Endothelial cell of umbilical vein (primary cell): ENCODE measurements around the gene PPM1L. TPM values are rescaled to one million over a fixed set of nuclear protein-coding genes. Genes with fewer than 3 reads are reported as not detected.

Experiments used
- BruUV-seq: library from RNA; stranded (reverse); fragments of 400-500 nt; replicated peaks from 2 replicates; lab custom pipeline; 2021; lab: Mats Ljungman, UMichigan
- CTCF ChIA-PET: fragments of 300-600, 350-600 bp; sonication (Branson Sonifier 250); formaldehyde crosslinking; loops from one replicate; lab custom pipeline; 2021; ENCODE audit warnings: antibody characterized with exemption, inconsistent platforms; lab: Charles Lee
- POLR2A ChIA-PET: fragments of 300-600, 350-600 bp; sonication (Branson Sonifier 250); formaldehyde crosslinking; loops from one replicate; lab custom pipeline; 2021; ENCODE audit warnings: antibody characterized with exemption, inconsistent platforms; lab: Charles Lee
- DNase-seq: peaks from one replicate; pipeline ENCODE4 v3.0.0-alpha.2; 2011; ENCODE audit warnings: low read depth, low spot score
- FAIRE-seq: peaks from 2 replicates; lab custom pipeline; 2011; peaks lifted over from hg19 to GRCh38; lab: Jason Lieb, UNC
- H2AFZ ChIP-seq: 2 replicates; pipeline ENCODE4 v1.6.0; 2012; ENCODE audit warnings: low read depth, low read length, control low read depth, inconsistent platforms
- H3K27ac ChIP-seq: 2 replicates; pipeline ENCODE4 v1.5.1; 2011; ENCODE audit warnings: low read depth, mild to moderate bottlenecking, control low read depth, low read length, moderate library complexity; ENCODE audit not compliant: insufficient read depth
- H3K27me3 ChIP-seq, 2 experiments: 2 replicates each; pipeline versions ENCODE4 v1.6.0 to v1.6.1; 2011; ENCODE audit warnings: low read length in 2 of 2, mixed read lengths in 1 of 2; ENCODE audit not compliant: control insufficient read depth in 2 of 2, insufficient read depth in 2 of 2
- H3K36me3 ChIP-seq, 2 experiments: 2 replicates in 1 of 2; 3 replicates in 1 of 2; pipeline ENCODE4 v1.5.1; 2011; ENCODE audit warnings: low read length in 2 of 2, mild to moderate bottlenecking in 1 of 2, moderate library complexity in 1 of 2; ENCODE audit not compliant: control insufficient read depth in 2 of 2, insufficient read depth in 2 of 2; ENCODE audit errors: extremely low read depth in 1 of 2
- H3K4me1 ChIP-seq: 3 replicates; pipeline ENCODE4 v1.5.1; 2011; ENCODE audit warnings: mild to moderate bottlenecking, low read length; ENCODE audit not compliant: control insufficient read depth, insufficient read depth; ENCODE audit errors: extremely low read depth
- H3K4me2 ChIP-seq: 2 replicates; pipeline ENCODE4 v1.6.1; 2011; ENCODE audit warnings: low read length, control low read depth, mixed read lengths; ENCODE audit not compliant: insufficient read depth
- H3K4me3 ChIP-seq, 3 experiments: fragments of 200-600 bp in 1 of 3; sonication (generic), shearing (Covaris generic) in 1 of 3; replicated peaks in 1 of 3; 2 replicates each; pipeline ENCODE4 v1.5.1; 2011 to 2016; ENCODE audit warnings: control low read depth in 3 of 3, low read length in 3 of 3, mild to moderate bottlenecking in 2 of 3, inconsistent platforms in 1 of 3, low read depth in 1 of 3, moderate library complexity in 1 of 3; ENCODE audit not compliant: insufficient read depth in 1 of 3
- H3K79me2 ChIP-seq: 2 replicates; pipeline ENCODE4 v1.6.0; 2012; ENCODE audit warnings: low read length, inconsistent platforms; ENCODE audit not compliant: control insufficient read depth, insufficient read depth
- H3K9ac ChIP-seq: replicated peaks from 2 replicates; pipeline ENCODE3; 2011; ENCODE audit warnings: low read length, control low read depth; ENCODE audit not compliant: insufficient read depth; ENCODE audit errors: extremely low read depth
- H3K9me1 ChIP-seq: replicated peaks from 3 replicates; pipeline ENCODE4 v1.6.0; 2011; ENCODE audit warnings: mild to moderate bottlenecking, low read length; ENCODE audit not compliant: control insufficient read depth, insufficient read depth; ENCODE audit errors: extremely low read depth
- H3K9me3 ChIP-seq: replicated peaks from 2 replicates; pipeline ENCODE4 v1.5.1; 2012; ENCODE audit warnings: low read length, inconsistent platforms; ENCODE audit not compliant: control insufficient read depth, insufficient read depth
- H4K20me1 ChIP-seq: replicated peaks from 2 replicates; pipeline ENCODE3; 2011; ENCODE audit warnings: mild to moderate bottlenecking, low read length; ENCODE audit not compliant: control insufficient read depth, insufficient read depth; ENCODE audit errors: extremely low read depth
- CTCF ChIP-seq, 2 donors: IDR thresholded peaks; 1 replicate in 1 of 2; 2 replicates in 1 of 2; pipeline ENCODE4 v1.5.1; 2011; ENCODE audit warnings: low read length in 2 of 2, mild to moderate bottlenecking in 2 of 2, moderate library complexity in 2 of 2, control low read depth in 1 of 2, inconsistent platforms in 1 of 2, low read depth in 1 of 2; ENCODE audit not compliant: insufficient read depth in 1 of 2; ENCODE audit errors: extremely low read depth in 1 of 2
- EZH2 ChIP-seq: IDR thresholded peaks from 2 replicates; pipeline ENCODE4 v1.6.1; 2012; ENCODE audit warnings: borderline replicate concordance, low read depth, mild to moderate bottlenecking, moderate library complexity, low read length, inconsistent platforms; ENCODE audit not compliant: severe bottlenecking
- GATA2 ChIP-seq: IDR thresholded peaks from 2 replicates; pipeline ENCODE4 v1.7.0; 2011; ENCODE audit warnings: low read depth, mild to moderate bottlenecking, moderate library complexity, mixed read lengths, low read length; ENCODE audit not compliant: insufficient read length, insufficient read depth
- JUN ChIP-seq: IDR thresholded peaks from 2 replicates; pipeline ENCODE4 v1.6.1; 2011; ENCODE audit warnings: borderline replicate concordance, low read depth; ENCODE audit not compliant: insufficient read length, insufficient read depth
- MYC ChIP-seq: IDR thresholded peaks from one replicate; pipeline ENCODE4 v1.6.1; 2011; ENCODE audit warnings: mild to moderate bottlenecking, low read depth, low read length
- POLR2AphosphoS5 ChIP-seq: IDR thresholded peaks from 2 replicates; pipeline ENCODE4 v1.6.1; 2012; ENCODE audit warnings: low read depth, mild to moderate bottlenecking, control low read depth, low read length, moderate library complexity; ENCODE audit not compliant: insufficient read depth
- dilution Hi-C: fragments of 300-500 bp; cut with MboI; formaldehyde crosslinking; loops from one replicate; pipeline ENCODE4 v1.15.0; 2019; ENCODE audit warnings: low sequenced_read_pairs; ENCODE audit not compliant: extremely low pct_ligation_motif_present
- intact Hi-C: fragments of 100-400 bp; cut with micrococcal nuclease; formaldehyde crosslinking; loops from one replicate; pipeline ENCODE4 v1.10.0; 2022
- polyA plus RNA-seq, 4 experiments: library from polyadenylated mRNA; depleted of rRNA in 3 of 4; stranded (reverse) in 3 of 4; unstranded in 1 of 4; fragments of >200 nt; gene quantifications; 2 replicates each; pipeline versions ENCODE4 v1.2.1 to v1.2.3, GENCODE V29; 2011 to 2012; ENCODE audit warnings: missing spikeins in 1 of 4
- total RNA-seq: library from RNA; stranded (reverse); gene quantifications from 2 replicates; pipeline ENCODE4 v1.2.3, GENCODE V29; 2021

The PPM1L gene
- total and polyA plus RNA-seq, 2 donors (not counting 3 experiments of a cell fraction or from before 2014, with no cell fraction given): 0.63 to 2.9 TPM

- H3K27ac ChIP-seq: no peak overlapping the region
- no peak overlapping the region for H3K4me3 ChIP-seq
- H3K27me3 ChIP-seq: no peaks in the 10 kb centered on the region
- dilution Hi-C loops (no loop called here), intact Hi-C loops (loop anchor here (5.0 kb wide), 1 partner anchor 347 kb away; no protein-coding TSS in a partner anchor)
- H3K9me1 ChIP-seq: no peaks in the 10 kb centered on the region
- H3K36me3 ChIP-seq: no peaks in the 10 kb centered on the region
- no peak for TF ChIP-seq JUN
- TF ChIP-seq GATA2: no peak
- TF ChIP-seq EZH2: no peak
- TF ChIP-seq POLR2AphosphoS5: no peak
- no peak for TF ChIP-seq MYC
- TF ChIP-seq CTCF (IDR thresholded peaks at IDR 0.05; ENCODE audit: extremely low read depth in 1 of 2, insufficient read depth in 1 of 2, low read depth in 1 of 2, low read length in 2 of 2): peak in 1 of 2 donors; percentile 17
- no peaks in the 10 kb centered on the region for H3K4me1 ChIP-seq
- BruUV-seq: no TSS peak
- H2AFZ ChIP-seq: no peak overlapping the region
- H4K20me1 ChIP-seq: no peaks in the 10 kb centered on the region
- CTCF ChIA-PET: interaction anchor here (1.2 to 1.7 kb wide), 4 partner anchors 12 to 345 kb away, joined by 3 to 6 read pairs (median 4); no protein-coding TSS in a partner anchor
- POLR2A ChIA-PET: no interaction called here
- H3K4me2 ChIP-seq: no peak overlapping the region
- H3K79me2 ChIP-seq: no peaks in the 10 kb centered on the region
- H3K9me3 ChIP-seq: no peaks in the 10 kb centered on the region
- FAIRE-seq (peak; percentile 28), DNase-seq (peak; percentile 19)
- no peak overlapping the region for H3K9ac ChIP-seq
These were observed 173.6 kb downstream of the PPM1L start for GRCh38 chr3:160929595-160929994.
